T-helper 2 cell (primary cell): ENCODE data around the gene SAMSN1.
A peak's percentile ranks its signal among the peaks of the same experiment; 100 is the strongest.
"Not testable (repeated sequence)": the region's sequence is repeated elsewhere in the genome, so short reads cannot be mapped to it uniquely, and the experiment has no call there.

Experiments used
- DNase-seq, 5 experiments: peaks; one replicate each; pipeline versions ENCODE4 v3.0.0 to v3.0.0-alpha.2; 2012 to 2022

Gene SAMSN1

GRCh38 chr21:14562959-14563358, 16.8 kb upstream of the SAMSN1 start:
- DNase-seq, result no peak

- DNase-seq, result peak in 1 of 5 experiments; percentile 81
Measured at GRCh38 chr21:14560555-14560954, 14.4 kb upstream of the SAMSN1 start.

- no peak for DNase-seq
Measured at GRCh38 chr21:14560139-14560538, 14.0 kb upstream of the SAMSN1 start.

- DNase-seq, result no peak
Measured at GRCh38 chr21:14559102-14559501, 13.0 kb upstream of the SAMSN1 start.

GRCh38 chr21:14557413-14557812, 11.3 kb upstream of the SAMSN1 start:
- no peak for DNase-seq

GRCh38 chr21:14554948-14555347, 8.8 kb upstream of the SAMSN1 start:
- DNase-seq, result peak in 1 of 5 experiments; percentile 74

GRCh38 chr21:14553422-14553821, 7.3 kb upstream of the SAMSN1 start:
- no peak for DNase-seq

GRCh38 chr21:14551741-14552140, 5.6 kb upstream of the SAMSN1 start:
- DNase-seq, result no peak

- peak in 1 of 5 experiments; percentile 70 for DNase-seq
Measured at GRCh38 chr21:14550135-14550534, 4.0 kb upstream of the SAMSN1 start.

- DNase-seq, result no peak
Measured at GRCh38 chr21:14548779-14549178, 2.7 kb upstream of the SAMSN1 start.

- peak in 1 of 5 experiments; percentile 76 for DNase-seq
Measured at GRCh38 chr21:14547834-14548513, 1.9 kb upstream of the SAMSN1 start.

- not testable (repeated sequence) for DNase-seq
Measured at GRCh38 chr21:14546719-14547118, 604 bp upstream of the SAMSN1 start.

- DNase-seq, result peak in 1 of 5 experiments; percentile 38
Measured at GRCh38 chr21:14543983-14544382, 2.1 kb downstream of the SAMSN1 start.

GRCh38 chr21:14542638-14543037, 3.5 kb downstream of the SAMSN1 start:
- DNase-seq, result peak in 1 of 5 experiments; percentile 43

GRCh38 chr21:14541841-14542490, 4.1 kb downstream of the SAMSN1 start:
- peak in 2 of 5 experiments; percentile 32 to 49 for DNase-seq

- DNase-seq, result no peak
Measured at GRCh38 chr21:14538483-14538882, 7.6 kb downstream of the SAMSN1 start.

- no peak for DNase-seq
Measured at GRCh38 chr21:14536929-14537328, 9.2 kb downstream of the SAMSN1 start.

GRCh38 chr21:14535702-14536101, 10.4 kb downstream of the SAMSN1 start:
- no peak for DNase-seq

GRCh38 chr21:14533499-14534428, 12.4 kb downstream of the SAMSN1 start:
- peak in 2 of 5 experiments; percentile 81 to 95 for DNase-seq

GRCh38 chr21:14531757-14532316, 14.3 kb downstream of the SAMSN1 start:
- no peak for DNase-seq

GRCh38 chr21:14530592-14530991, 15.5 kb downstream of the SAMSN1 start:
- no peak for DNase-seq

- DNase-seq, result no peak
Measured at GRCh38 chr21:14528815-14529214, 17.3 kb downstream of the SAMSN1 start.
